HEK293 (cell line): ENCODE measurements around the gene SLC16A13.

ENCODE experiments used
- CTCF ChIA-PET: fragments of 350-600 bp; formaldehyde crosslinking; extraction: SDS; loops from one replicate; lab custom pipeline; 2021; ENCODE audit warnings: antibody characterized with exemption; lab: Yijun Ruan, JAX
- POLR2A ChIA-PET: fragments of 300-600 bp; formaldehyde crosslinking; extraction: SDS; loops from one replicate; lab custom pipeline; 2020; ENCODE audit warnings: antibody characterized with exemption, inconsistent platforms; lab: Yijun Ruan, JAX
- H3K27ac ChIP-seq: fragments of 200-500 bp; sonication (Bioruptor generic); 2 replicates; pipeline ENCODE4 v1.5.1; 2014; ENCODE audit warnings: low read depth, low read length, control low read depth, inconsistent platforms; ENCODE audit errors: extremely low read depth
- H3K36me3 ChIP-seq, 2 experiments: fragments of 200-500 bp in 1 of 2; sonication (Bioruptor generic) in 1 of 2; 1 replicate in 1 of 2; 2 replicates in 1 of 2; pipeline ENCODE4 v1.5.1; 2014 to 2017; ENCODE audit warnings: inconsistent platforms in 2 of 2, low read length in 2 of 2; ENCODE audit not compliant: control insufficient read depth in 2 of 2, insufficient read depth in 1 of 2
- H3K4me1 ChIP-seq: fragments of 200-500 bp; sonication (Bioruptor generic); 2 replicates; pipeline ENCODE4 v1.5.1; 2014; ENCODE audit warnings: mild to moderate bottlenecking, low read length, inconsistent platforms; ENCODE audit not compliant: control insufficient read depth, insufficient read depth
- H3K4me3 ChIP-seq: 2 replicates; pipeline ENCODE4 v1.5.1; 2011; ENCODE audit warnings: low read depth, mild to moderate bottlenecking, control low read depth, low read length, moderate library complexity
- H3K9me3 ChIP-seq: fragments of 200-500 bp; sonication (Bioruptor generic); 2 replicates; pipeline ENCODE4 v1.5.1; 2014; ENCODE audit warnings: low read depth, low read length, inconsistent platforms; ENCODE audit not compliant: control insufficient read depth, insufficient read depth
- GLIS1 ChIP-seq: fragments of 450-650 bp; formaldehyde crosslinking; IDR thresholded peaks from 2 replicates; pipeline ENCODE4 v1.5.1; 2016; ENCODE audit warnings: missing biosample characterization, missing genetic modification characterization
- OSR2 ChIP-seq: fragments of 450-650 bp; formaldehyde crosslinking; IDR thresholded peaks from 2 replicates; pipeline ENCODE4 v1.5.1; 2016; ENCODE audit warnings: missing biosample characterization, missing genetic modification characterization
- OVOL3 ChIP-seq: fragments of 450-650 bp; formaldehyde crosslinking; IDR thresholded peaks from 2 replicates; pipeline ENCODE4 v1.5.1; 2016; ENCODE audit warnings: missing biosample characterization, missing genetic modification characterization
- SALL2 ChIP-seq: fragments of 450-650 bp; formaldehyde crosslinking; IDR thresholded peaks from 2 replicates; pipeline ENCODE4 v1.5.0; 2017; ENCODE audit warnings: missing biosample characterization, mild to moderate bottlenecking, missing genetic modification characterization, borderline replicate concordance
- SETDB1 ChIP-seq: IDR thresholded peaks from one replicate; pipeline ENCODE4 v1.6.1; 2017; ENCODE audit warnings: mild to moderate bottlenecking, low read length, moderate library complexity, mixed read lengths; ENCODE audit not compliant: insufficient read length
- ZBTB48 ChIP-seq: fragments of 450-650 bp; formaldehyde crosslinking; IDR thresholded peaks from 2 replicates; pipeline ENCODE4 v1.5.1; 2016; ENCODE audit warnings: missing biosample characterization, missing genetic modification characterization
- ZBTB7A ChIP-seq: fragments of 450-650 bp; formaldehyde crosslinking; IDR thresholded peaks from 2 replicates; pipeline ENCODE4 v1.5.1; 2016; ENCODE audit warnings: low read depth, missing biosample characterization, missing genetic modification characterization
- ZFP69B ChIP-seq: fragments of 450-650 bp; formaldehyde crosslinking; IDR thresholded peaks from 2 replicates; pipeline ENCODE4 v1.5.1; 2016; ENCODE audit warnings: missing biosample characterization, missing genetic modification characterization
- ZNF112 ChIP-seq: fragments of 450-650 bp; formaldehyde crosslinking; IDR thresholded peaks from 2 replicates; pipeline ENCODE4 v1.5.0; 2017; ENCODE audit warnings: missing biosample characterization, missing genetic modification characterization
- ZNF121 ChIP-seq: fragments of 450-650 bp; formaldehyde crosslinking; IDR thresholded peaks from 2 replicates; pipeline ENCODE4 v1.5.1; 2016; ENCODE audit warnings: missing biosample characterization, missing genetic modification characterization
- ZNF140 ChIP-seq: fragments of 450-650 bp; formaldehyde crosslinking; IDR thresholded peaks from 2 replicates; pipeline ENCODE4 v1.5.1; 2016; ENCODE audit warnings: missing biosample characterization, missing genetic modification characterization
- ZNF16 ChIP-seq: fragments of 450-650 bp; formaldehyde crosslinking; IDR thresholded peaks from 2 replicates; pipeline ENCODE4 v1.5.1; 2016; ENCODE audit warnings: low read depth, missing biosample characterization, missing genetic modification characterization
- ZNF169 ChIP-seq: fragments of 450-650 bp; formaldehyde crosslinking; IDR thresholded peaks from 2 replicates; pipeline ENCODE4 v1.5.1; 2016; ENCODE audit warnings: missing biosample characterization, missing genetic modification characterization
- ZNF341 ChIP-seq: fragments of 450-650 bp; formaldehyde crosslinking; IDR thresholded peaks from 2 replicates; pipeline ENCODE4; 2016; ENCODE audit warnings: low read depth, missing biosample characterization, missing genetic modification characterization
- ZNF426 ChIP-seq: fragments of 450-650 bp; formaldehyde crosslinking; IDR thresholded peaks from 2 replicates; pipeline ENCODE4 v1.5.1; 2017; ENCODE audit warnings: missing biosample characterization, missing genetic modification characterization, mild to moderate bottlenecking, inconsistent platforms, moderate library complexity
- ZNF530 ChIP-seq: fragments of 450-650 bp; formaldehyde crosslinking; IDR thresholded peaks from 2 replicates; pipeline ENCODE4 v1.5.1; 2016; ENCODE audit warnings: low read depth, missing biosample characterization, missing genetic modification characterization
- ZNF626 ChIP-seq: fragments of 450-650 bp; sonication (Bioruptor Pico); formaldehyde crosslinking; IDR thresholded peaks from 2 replicates; pipeline ENCODE4 v1.5.1; 2018; ENCODE audit warnings: missing biosample characterization, missing genetic modification characterization, inconsistent platforms
- ZNF830 ChIP-seq: fragments of 450-650 bp; IDR thresholded peaks from 2 replicates; pipeline ENCODE4 v1.5.0; 2018; ENCODE audit warnings: missing biosample characterization, missing genetic modification characterization, low read depth, mild to moderate bottlenecking, moderate library complexity
- ZXDB ChIP-seq: fragments of 450-650 bp; formaldehyde crosslinking; IDR thresholded peaks from 2 replicates; pipeline ENCODE4 v1.5.1; 2016; ENCODE audit warnings: missing biosample characterization, missing genetic modification characterization
- TF ChIP-seq, protein P1 (sequence below): fragments of 450-650 bp; formaldehyde crosslinking; IDR thresholded peaks from 2 replicates; pipeline ENCODE4 v1.5.1; 2017; ENCODE audit warnings: missing biosample characterization, missing genetic modification characterization
- TF ChIP-seq, protein P2 (sequence below): fragments of 450-650 bp; formaldehyde crosslinking; IDR thresholded peaks from 2 replicates; pipeline ENCODE4 v1.5.1; 2016; ENCODE audit warnings: missing biosample characterization, missing genetic modification characterization, low read depth
- TF ChIP-seq, protein P3 (sequence below): fragments of 450-650 bp; formaldehyde crosslinking; IDR thresholded peaks from 2 replicates; pipeline ENCODE4 v1.5.1; 2016; ENCODE audit warnings: missing biosample characterization, missing genetic modification characterization

Gene SLC16A13

DNA sequence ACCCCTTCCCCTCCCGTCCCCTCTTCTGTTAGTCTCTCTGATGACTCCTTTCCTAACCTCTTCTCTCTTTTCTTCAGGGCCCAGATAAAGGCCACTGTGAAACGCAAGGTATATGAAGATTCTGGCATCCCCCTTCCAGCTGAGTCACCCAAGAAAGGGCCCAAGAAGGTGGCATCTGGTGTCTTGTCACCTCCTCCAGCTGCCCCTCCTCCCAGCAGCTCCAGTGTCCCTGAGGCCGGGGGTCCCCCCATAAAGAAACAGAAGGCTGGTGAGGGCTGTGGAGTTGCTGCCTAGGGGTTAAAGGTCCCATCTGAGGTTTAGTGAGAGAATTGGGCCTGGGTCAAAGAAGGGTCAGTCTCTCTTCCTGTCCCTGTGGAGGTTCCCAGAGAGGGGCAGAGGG, 19.4 kb upstream of the SLC16A13 start:
- CTCF ChIA-PET, result interaction anchor here (1.0 to 2.0 kb wide), 5 partner anchors 12 to 350 kb away, joined by 3 to 8 read pairs (median 5); no protein-coding TSS in a partner anchor

DNA sequence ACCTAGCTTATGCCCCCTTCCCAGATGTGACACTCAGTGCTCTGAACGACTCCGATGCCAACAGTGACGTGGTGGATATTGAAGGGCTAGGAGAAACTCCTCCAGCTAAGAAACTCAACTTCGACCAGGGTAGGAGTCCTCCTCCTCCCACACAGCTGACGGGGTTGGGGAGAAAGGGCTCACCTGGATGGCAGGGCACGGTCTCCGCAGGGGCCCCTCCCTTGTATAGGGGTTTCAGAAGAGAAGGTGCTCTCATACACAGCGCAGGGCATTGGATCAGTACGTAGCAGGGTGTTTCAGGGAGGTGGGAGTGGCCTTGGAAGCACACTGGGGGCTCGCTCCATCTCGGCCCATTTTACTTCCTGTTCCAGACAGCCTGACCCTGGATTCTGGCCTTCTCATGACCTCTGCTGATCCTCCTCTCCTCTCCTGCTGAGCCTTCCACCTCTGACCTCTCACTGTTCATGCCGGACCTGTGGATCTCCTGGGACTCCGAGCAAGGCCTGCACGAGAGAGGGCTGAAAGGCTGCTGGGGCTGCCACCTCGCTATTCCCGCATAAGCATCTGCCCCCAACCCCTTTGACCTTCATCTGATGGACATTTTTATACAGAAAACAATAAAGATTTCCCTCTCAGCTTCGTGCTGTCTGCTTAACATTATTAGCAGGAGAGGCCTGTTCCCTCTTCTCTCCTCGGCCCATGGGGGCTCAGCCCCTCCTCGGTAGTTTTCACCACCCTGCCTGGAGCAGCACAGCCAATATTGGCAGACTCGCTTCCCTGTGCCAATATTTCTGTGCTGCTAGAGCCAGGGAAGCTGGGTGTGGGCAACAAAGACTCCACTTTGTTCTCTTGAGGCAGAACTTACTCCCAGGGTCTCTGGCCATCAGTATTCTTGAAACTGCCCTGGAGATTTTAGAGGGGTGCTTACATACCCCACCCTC, 18.7 kb upstream of the SLC16A13 start:
- Histone ChIP-seq H3K36me3 (peaks cover 0 to 23% of the 10 kb centered on the region in 2 experiments; a peak in 1 of 3 replicates), H3K4me3 (no peak overlapping the region), H3K9me3 (no peaks in the 10 kb centered on the region)
- POLR2A ChIA-PET, result interaction anchor here (0.6 kb wide), 1 partner anchor 1531 kb away, joined by 5 read pairs; the partner anchor contains the start of gene MIS12
- TF ChIP-seq, protein P1, sequence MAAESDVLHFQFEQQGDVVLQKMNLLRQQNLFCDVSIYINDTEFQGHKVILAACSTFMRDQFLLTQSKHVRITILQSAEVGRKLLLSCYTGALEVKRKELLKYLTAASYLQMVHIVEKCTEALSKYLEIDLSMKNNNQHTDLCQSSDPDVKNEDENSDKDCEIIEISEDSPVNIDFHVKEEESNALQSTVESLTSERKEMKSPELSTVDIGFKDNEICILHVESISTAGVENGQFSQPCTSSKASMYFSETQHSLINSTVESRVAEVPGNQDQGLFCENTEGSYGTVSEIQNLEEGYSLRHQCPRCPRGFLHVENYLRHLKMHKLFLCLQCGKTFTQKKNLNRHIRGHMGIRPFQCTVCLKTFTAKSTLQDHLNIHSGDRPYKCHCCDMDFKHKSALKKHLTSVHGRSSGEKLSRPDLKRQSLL (tag by site-specific recombination), result no peak
- no peak for TF ChIP-seq ZNF341 (tag by site-specific recombination)
- TF ChIP-seq, protein P2, sequence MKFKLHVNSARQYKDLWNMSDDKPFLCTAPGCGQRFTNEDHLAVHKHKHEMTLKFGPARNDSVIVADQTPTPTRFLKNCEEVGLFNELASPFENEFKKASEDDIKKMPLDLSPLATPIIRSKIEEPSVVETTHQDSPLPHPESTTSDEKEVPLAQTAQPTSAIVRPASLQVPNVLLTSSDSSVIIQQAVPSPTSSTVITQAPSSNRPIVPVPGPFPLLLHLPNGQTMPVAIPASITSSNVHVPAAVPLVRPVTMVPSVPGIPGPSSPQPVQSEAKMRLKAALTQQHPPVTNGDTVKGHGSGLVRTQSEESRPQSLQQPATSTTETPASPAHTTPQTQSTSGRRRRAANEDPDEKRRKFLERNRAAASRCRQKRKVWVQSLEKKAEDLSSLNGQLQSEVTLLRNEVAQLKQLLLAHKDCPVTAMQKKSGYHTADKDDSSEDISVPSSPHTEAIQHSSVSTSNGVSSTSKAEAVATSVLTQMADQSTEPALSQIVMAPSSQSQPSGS (tag by site-specific recombination), result no peak
- no peak for TF ChIP-seq ZNF140 (tag by site-specific recombination)
- no peak for TF ChIP-seq ZNF626
- no peak for TF ChIP-seq ZNF16 (tag by site-specific recombination)
- no peak for TF ChIP-seq OSR2
- no peak for TF ChIP-seq ZNF830 (tag by site-specific recombination)
- no peak for TF ChIP-seq ZNF121 (tag by site-specific recombination)
- no peak for TF ChIP-seq ZBTB48 (tag by site-specific recombination)
- TF ChIP-seq ZNF112 (tag by site-specific recombination), result no peak
- TF ChIP-seq SETDB1, result no peak
- no peak for TF ChIP-seq ZNF169 (tag by site-specific recombination)
- TF ChIP-seq ZFP69B (tag by site-specific recombination), result no peak
- TF ChIP-seq, protein P3, sequence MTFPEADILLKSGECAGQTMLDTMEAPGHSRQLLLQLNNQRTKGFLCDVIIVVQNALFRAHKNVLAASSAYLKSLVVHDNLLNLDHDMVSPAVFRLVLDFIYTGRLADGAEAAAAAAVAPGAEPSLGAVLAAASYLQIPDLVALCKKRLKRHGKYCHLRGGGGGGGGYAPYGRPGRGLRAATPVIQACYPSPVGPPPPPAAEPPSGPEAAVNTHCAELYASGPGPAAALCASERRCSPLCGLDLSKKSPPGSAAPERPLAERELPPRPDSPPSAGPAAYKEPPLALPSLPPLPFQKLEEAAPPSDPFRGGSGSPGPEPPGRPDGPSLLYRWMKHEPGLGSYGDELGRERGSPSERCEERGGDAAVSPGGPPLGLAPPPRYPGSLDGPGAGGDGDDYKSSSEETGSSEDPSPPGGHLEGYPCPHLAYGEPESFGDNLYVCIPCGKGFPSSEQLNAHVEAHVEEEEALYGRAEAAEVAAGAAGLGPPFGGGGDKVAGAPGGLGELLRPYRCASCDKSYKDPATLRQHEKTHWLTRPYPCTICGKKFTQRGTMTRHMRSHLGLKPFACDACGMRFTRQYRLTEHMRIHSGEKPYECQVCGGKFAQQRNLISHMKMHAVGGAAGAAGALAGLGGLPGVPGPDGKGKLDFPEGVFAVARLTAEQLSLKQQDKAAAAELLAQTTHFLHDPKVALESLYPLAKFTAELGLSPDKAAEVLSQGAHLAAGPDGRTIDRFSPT (tag by site-specific recombination), result no peak
- no peak for TF ChIP-seq ZNF426 (tag by site-specific recombination)
- no peak for TF ChIP-seq ZNF530 (tag by site-specific recombination)
- no peak for TF ChIP-seq SALL2 (tag by site-specific recombination)
- TF ChIP-seq, all 188 proteins: peak for 0
- H3K4me1 ChIP-seq, result peaks cover 6% of the 10 kb centered on the region; the same call in 1 of the 2 replicates
- CTCF ChIA-PET, result interaction anchor here (1.0 to 2.0 kb wide), 4 partner anchors 13 to 351 kb away, joined by 3 to 8 read pairs (median 6); no protein-coding TSS in a partner anchor
- H3K27ac ChIP-seq, result no peak overlapping the region; the same call in 1 of the 2 replicates

More for the DNA sequence above, 19.4 kb upstream of the SLC16A13 start:
- Histone ChIP-seq H3K27ac (no peak overlapping the region), H3K36me3 (peaks cover 0 to 23% of the 10 kb centered on the region in 2 experiments; a peak in 1 of 3 replicates), H3K4me1 (peaks cover 7% of the 10 kb centered on the region; the same call in 1 of the 2 replicates), H3K4me3 (no peak overlapping the region), H3K9me3 (no peaks in the 10 kb centered on the region)
- TF ChIP-seq ZBTB7A (tag by site-specific recombination) (no peak), ZXDB (tag by site-specific recombination) (no peak), GLIS1 (no peak), OVOL3 (tag by site-specific recombination) (no peak)
- POLR2A ChIA-PET, result no interaction called here
